Left ventricle myocardium inferior (tissue), 1 donor: Measurements from ENCODE around the gene SH2D3C. TPM values are rescaled to one million over a fixed set of nuclear protein-coding genes. Genes with fewer than 3 reads are reported as not detected.

Source experiments
- DNase-seq: peaks from one replicate; pipeline ENCODE4 v3.0.0-alpha.2; 2020
- H3K27ac ChIP-seq: fragments of 200-600 bp; replicated peaks from 2 replicates; pipeline ENCODE4 v1.8.0; 2021
- H3K27me3 ChIP-seq: fragments of 200-600 bp; 2 replicates; pipeline ENCODE4 v1.8.0; 2021; ENCODE audit warnings: low read depth
- H3K36me3 ChIP-seq: fragments of 200-600 bp; 2 replicates; pipeline ENCODE4 v1.8.0; 2021
- H3K4me1 ChIP-seq: fragments of 200-600 bp; 2 replicates; pipeline ENCODE4 v1.8.0; 2021
- H3K4me3 ChIP-seq: fragments of 200-600 bp; 2 replicates; pipeline ENCODE4 v1.8.0; 2021; ENCODE audit warnings: mild to moderate bottlenecking, moderate library complexity
- H3K9me3 ChIP-seq: fragments of 200-600 bp; replicated peaks from 2 replicates; pipeline ENCODE4 v1.8.0; 2021
- intact Hi-C: fragments of 100-400 bp; cut with micrococcal nuclease; formaldehyde crosslinking; loops from one replicate; pipeline ENCODE4 v1.11.0; 2022
- total RNA-seq: library from RNA; stranded (reverse); fragmentation: NEBNext Ultra II Directional; extraction: Animal tissue kit (Norgen Biotek cat#: 25700); gene quantifications from one replicate; pipeline ENCODE4 v1.2.1, GENCODE V29; 2021
- TF ChIP-seq, protein P1 (sequence below): fragments of 200-600 bp; IDR thresholded peaks from 2 replicates; pipeline ENCODE4 v1.8.0; 2021; ENCODE audit warnings: antibody characterized with exemption, mild to moderate bottlenecking, borderline replicate concordance
- donor health status: DM: no; HTN: yes; CAD: no; lungs with severe emphysema.

The SH2D3C gene
- total RNA-seq, 1 donor from 2014 or later, result 18.2 TPM

DNA sequence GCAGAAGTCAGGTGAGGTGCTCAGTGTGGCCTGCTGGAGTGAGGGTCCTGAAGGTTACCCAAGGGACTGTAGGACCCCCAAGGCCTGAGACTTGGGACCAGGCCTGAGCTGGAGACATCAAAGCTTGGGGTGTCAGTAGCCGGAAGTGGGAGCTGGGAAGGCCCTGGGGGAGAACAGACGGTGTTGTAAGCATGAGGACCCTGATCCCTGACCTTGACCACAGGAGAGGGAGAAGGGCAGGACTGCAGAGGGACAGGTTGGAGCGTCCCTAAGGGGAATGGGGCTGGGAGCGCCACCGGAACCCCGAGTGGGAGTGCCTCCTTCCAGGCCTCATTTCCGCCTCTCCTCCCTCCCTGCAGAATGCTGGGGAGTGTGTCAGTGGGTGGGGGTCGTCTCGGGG is 62.1 kb downstream of the SH2D3C start:
- Histone ChIP-seq H3K27ac (peak overlapping the region; percentile 89), H3K4me1 (peaks cover 37% of the 10 kb centered on the region), H3K36me3 (no peaks in the 10 kb centered on the region), H3K9me3 (no peaks in the 10 kb centered on the region), H3K27me3 (no peaks in the 10 kb centered on the region), H3K4me3 (peak overlapping the region; percentile 94)
- intact Hi-C loops, result no loop called here
- DNase-seq, result no peak
- TF ChIP-seq, protein P1, sequence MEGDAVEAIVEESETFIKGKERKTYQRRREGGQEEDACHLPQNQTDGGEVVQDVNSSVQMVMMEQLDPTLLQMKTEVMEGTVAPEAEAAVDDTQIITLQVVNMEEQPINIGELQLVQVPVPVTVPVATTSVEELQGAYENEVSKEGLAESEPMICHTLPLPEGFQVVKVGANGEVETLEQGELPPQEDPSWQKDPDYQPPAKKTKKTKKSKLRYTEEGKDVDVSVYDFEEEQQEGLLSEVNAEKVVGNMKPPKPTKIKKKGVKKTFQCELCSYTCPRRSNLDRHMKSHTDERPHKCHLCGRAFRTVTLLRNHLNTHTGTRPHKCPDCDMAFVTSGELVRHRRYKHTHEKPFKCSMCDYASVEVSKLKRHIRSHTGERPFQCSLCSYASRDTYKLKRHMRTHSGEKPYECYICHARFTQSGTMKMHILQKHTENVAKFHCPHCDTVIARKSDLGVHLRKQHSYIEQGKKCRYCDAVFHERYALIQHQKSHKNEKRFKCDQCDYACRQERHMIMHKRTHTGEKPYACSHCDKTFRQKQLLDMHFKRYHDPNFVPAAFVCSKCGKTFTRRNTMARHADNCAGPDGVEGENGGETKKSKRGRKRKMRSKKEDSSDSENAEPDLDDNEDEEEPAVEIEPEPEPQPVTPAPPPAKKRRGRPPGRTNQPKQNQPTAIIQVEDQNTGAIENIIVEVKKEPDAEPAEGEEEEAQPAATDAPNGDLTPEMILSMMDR, result no peak

DNA sequence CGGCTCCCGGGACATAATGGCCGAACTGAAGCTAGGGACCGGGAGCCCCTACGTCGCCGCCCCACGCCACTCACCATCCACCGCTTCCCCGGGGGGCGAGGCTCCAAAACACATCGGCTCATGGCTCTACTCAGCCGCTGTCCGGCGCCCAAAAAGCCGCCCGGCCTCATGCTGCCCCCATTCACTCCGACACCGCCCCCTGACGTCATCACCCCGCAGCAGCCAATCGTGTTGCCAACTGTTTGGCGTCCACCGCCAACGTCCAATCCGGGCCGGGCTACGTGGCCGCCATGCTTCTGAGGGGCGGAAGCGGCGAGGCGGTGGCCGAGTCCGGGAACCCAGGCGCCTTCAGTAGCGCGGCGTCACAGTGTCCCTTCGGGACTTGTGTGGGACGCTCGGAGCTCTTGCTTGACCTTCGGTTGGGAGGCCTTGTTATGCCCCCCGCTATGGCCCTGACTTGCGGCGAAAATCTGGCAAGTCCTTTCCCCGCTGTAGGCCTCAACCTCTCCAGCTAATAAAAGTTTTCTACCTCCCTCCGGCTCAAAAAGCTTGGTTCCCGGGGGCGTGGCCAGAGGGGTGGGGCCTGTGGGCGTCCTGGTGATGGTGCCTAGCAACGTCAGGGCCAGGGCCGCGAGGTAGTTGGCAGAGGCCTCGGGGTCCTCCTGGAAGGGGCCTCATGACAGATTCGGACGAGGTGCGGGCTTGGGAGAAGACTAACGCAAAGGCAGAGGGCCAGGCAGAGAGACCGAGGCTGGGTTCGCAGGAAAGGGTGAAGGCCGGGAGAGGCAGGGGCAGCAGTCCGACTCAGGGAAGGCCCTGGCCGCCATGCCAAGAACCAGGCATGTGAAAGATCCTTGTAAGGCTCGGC is 62.8 kb downstream of the SH2D3C start, which contains the start of the genes PTRH1 and TTC16:
Gene PTRH1, minus strand, starts transcription at position 194 of the 868 bp plus-strand sequence. Its CDS starts 24 bp downstream, at position 170.
Gene TTC16, plus strand, starts transcription at position 610 of the 868 bp plus-strand sequence. Its CDS starts 67 bp downstream, at position 677.
- intact Hi-C loops, result no loop called here
- no peaks in the 10 kb centered on the region for H3K36me3 ChIP-seq
- peak; percentile 98 for DNase-seq
- H3K4me1 ChIP-seq, result peaks cover 37% of the 10 kb centered on the region
- H3K4me3 ChIP-seq, result peak within 1 kb of the TSS; percentile 94
- TF ChIP-seq, protein P1, result no peak
- no peaks in the 10 kb centered on the region for H3K27me3 ChIP-seq
- no peaks in the 10 kb centered on the region for H3K9me3 ChIP-seq
- H3K27ac ChIP-seq, result peak within 1 kb of the TSS; percentile 89

DNA sequence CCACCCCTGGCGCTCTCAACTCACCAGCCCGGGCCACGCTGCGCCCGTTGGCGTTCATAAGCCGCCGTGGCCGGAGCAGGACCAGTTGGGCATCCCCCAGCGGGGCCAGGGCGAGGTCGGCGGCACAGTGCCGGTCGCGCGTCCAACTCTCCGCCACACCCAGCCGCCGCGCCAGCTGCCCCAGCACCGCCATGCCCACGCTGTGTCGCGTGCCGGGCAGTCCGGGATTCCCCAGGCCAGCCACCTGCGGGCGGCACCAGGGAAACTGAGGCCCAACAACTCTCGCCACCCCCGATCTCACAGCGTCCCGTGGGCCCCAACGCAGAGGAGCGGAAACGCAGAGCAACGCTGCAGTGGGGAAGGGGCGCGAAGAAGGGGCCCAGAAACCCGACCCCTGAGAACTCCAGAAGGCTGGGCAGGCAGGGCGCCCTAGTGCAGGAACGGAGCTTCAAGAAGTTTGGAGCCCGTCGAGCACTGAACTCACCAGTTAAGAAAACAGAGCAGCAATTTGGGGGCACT is 63.5 kb downstream of the SH2D3C start:
- intact Hi-C loops, result no loop called here
- TF ChIP-seq, protein P1, result no peak
- H3K36me3 ChIP-seq, result no peaks in the 10 kb centered on the region
- H3K27ac ChIP-seq, result peak overlapping the region; percentile 89
- H3K9me3 ChIP-seq, result no peaks in the 10 kb centered on the region
- H3K27me3 ChIP-seq, result no peaks in the 10 kb centered on the region
- peaks cover 37% of the 10 kb centered on the region for H3K4me1 ChIP-seq
- peak; percentile 37 for DNase-seq
- peak overlapping the region; percentile 94 for H3K4me3 ChIP-seq

DNA sequence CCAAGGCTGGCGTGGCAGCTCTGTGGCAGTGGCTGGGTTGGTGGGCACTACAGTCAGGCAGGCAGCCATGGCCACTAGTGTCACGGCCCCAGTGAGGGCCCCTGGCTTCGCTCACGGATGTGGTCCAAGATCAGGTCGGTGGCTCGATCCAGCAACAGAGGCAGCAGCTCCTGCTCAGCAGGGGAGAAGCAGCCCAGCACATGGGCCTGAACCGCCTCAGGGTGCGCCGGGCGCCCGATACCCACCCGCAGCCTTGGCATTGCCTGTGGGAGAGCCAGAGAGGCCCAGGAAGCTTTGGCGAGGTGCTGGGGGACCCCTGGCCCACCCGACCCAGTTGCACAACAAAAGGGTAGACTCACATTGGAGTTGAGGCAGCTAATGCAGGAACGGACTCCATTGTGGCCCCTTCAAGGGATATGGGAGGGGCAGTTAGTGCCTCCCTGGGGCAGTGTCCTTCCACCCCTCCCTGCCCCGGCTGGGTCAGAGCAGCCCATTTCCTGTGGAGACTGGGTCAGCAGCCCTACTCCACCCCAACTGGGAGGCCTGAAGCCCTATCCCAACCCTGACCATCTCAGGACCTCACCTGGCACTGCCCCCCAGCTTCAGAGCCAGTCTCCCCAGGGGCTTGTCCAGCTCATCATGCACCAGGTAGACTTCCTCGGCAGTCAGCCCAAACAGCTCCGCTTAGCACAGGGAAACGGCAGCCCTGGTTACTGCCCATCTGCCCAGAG is 64.3 kb downstream of the SH2D3C start:
- Histone ChIP-seq H3K27ac (no peak overlapping the region), H3K36me3 (no peaks in the 10 kb centered on the region), H3K27me3 (no peaks in the 10 kb centered on the region), H3K4me3 (peak overlapping the region; percentile 94), H3K9me3 (no peaks in the 10 kb centered on the region), H3K4me1 (peaks cover 37% of the 10 kb centered on the region)
- DNase-seq, result no peak
- TF ChIP-seq, protein P1, result no peak
- intact Hi-C loops, result no loop called here

DNA sequence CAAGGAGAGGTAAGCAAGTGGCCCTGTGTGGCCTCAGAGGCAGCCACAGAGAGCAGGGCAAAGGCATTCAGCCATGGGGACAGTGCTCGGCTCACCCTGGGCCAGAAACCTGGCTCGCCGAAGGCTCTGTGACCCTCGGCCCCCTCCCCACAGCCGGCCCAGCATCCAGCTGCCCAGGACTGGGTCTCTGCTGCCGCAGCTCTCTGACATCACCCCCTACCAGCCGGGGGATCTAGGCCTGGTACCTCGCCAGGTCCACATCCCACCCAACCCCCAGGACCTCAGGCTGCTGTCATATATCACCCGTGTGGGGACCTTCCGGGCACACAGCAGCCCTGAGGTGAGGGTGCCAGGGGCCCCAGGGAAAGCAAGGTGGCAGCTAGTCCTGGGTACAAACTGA is 65.6 kb downstream of the SH2D3C start:
- no peaks in the 10 kb centered on the region for H3K9me3 ChIP-seq
- no peak for DNase-seq
- peaks cover 32% of the 10 kb centered on the region for H3K4me1 ChIP-seq
- intact Hi-C loops, result no loop called here
- no peaks in the 10 kb centered on the region for H3K36me3 ChIP-seq
- no peaks in the 10 kb centered on the region for H3K27me3 ChIP-seq
- H3K27ac ChIP-seq, result no peak overlapping the region
- H3K4me3 ChIP-seq, result no peak overlapping the region
- TF ChIP-seq, protein P1, result no peak
